ENCODE measurements around the gene FAM114A2.
"Not testable (repeated sequence)": the region's sequence is repeated elsewhere in the genome, so short reads cannot be mapped to it uniquely, and the experiment has no call there.

FAM114A2 gene

DNA sequence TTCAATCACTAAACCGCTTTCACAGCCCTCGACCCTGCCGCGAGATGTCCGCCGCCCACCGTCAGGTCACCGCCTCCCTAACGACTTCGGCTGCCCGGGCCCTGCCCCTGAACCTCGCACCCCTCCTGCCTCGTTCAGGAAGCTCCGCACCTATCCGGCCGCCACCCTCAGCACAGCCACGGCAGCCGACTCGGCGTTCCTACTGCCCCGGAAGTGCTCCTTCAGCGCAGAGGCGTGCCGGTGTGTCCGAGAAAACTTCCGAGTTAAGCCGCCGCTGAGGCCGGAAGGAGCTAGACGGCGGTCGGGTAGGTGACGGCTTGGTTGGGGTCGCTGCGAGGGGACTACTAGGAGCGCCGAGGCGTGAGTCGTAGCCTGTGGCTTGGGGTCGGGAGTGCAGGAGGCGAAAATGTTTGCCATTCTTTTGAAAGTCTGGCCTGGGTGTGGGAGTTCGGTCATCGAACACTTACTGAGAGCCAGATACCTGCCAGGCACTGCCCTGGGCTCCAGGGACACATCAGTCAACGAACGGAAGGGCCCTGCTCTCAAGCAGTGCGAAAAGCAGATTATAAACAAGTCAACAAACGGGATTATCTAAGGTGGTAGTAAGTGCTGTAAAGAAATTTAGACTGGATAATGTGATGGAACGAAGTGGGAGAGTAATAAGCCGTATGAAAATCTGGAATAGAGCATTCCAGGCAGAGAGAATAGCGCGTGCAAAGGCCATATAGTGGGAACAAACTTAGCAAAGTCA lies at the start of gene FAM114A2, which contains the start of gene MFAP3:
Gene FAM114A2 (minus strand): TSS at position 204 of the 751 bp plus-strand sequence. CDS start 3,957 bp downstream, outside the sequence.
Gene MFAP3 (plus strand): TSS at position 261 of the 751 bp plus-strand sequence. CDS start 10,756 bp downstream, outside the sequence.
- TF ChIP-seq GATA1 (IDR thresholded peaks at IDR 0.05; ENCODE audit: low read depth, low read length): no peak
- TF ChIP-seq POLR2A (IDR thresholded peaks at IDR 0.05; ENCODE audit: low read length): peak; percentile 95
- DNase-seq: peak; percentile 93

DNA sequence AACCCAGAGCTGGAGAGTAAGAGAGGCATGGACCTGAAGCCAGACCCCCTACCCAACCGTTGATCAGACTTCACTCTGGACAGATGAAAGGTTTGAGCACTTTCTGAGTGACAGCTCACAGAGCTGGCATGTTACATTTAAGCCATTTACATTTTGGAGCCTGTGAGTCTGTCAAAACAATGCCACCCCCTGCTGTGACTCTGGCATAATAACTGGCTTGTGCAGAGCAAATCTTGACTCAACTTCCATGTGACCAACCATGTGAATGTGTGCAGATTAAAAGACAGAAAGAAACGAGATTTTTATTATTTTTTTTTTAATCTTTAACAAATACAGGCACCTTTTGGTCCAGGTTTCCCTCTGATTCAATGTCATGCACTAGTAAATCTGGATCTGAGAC lies 48.5 kb upstream of the FAM114A2 start:
- DNase-seq: no peak
- TF ChIP-seq POLR2A (IDR thresholded peaks at IDR 0.05; ENCODE audit: low read length) (no peak), GATA1 (IDR thresholded peaks at IDR 0.05; ENCODE audit: low read depth, low read length) (no peak)

DNA sequence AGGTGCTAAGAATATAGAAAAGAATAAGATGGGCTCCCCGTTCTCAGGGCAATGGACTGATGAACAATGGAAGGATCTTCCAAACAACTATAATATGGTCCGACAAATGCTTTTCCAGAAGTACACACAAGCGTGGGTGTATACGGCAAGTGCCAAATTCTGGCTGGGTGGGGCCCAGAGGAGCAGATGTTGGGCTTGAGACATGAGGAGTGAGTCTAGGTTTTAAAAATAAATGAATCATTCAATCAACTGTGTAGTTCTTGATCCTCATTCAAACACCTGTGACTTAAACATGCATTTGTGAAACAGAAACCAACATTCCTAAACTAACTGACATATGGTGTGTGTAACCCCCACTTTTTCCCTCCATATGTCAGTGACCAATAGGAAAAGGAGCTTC lies 47.9 kb upstream of the FAM114A2 start:
- no peak for DNase-seq
- TF ChIP-seq POLR2A (IDR thresholded peaks at IDR 0.05; ENCODE audit: low read length) (no peak), GATA1 (IDR thresholded peaks at IDR 0.05; ENCODE audit: low read depth, low read length) (no peak)

DNA sequence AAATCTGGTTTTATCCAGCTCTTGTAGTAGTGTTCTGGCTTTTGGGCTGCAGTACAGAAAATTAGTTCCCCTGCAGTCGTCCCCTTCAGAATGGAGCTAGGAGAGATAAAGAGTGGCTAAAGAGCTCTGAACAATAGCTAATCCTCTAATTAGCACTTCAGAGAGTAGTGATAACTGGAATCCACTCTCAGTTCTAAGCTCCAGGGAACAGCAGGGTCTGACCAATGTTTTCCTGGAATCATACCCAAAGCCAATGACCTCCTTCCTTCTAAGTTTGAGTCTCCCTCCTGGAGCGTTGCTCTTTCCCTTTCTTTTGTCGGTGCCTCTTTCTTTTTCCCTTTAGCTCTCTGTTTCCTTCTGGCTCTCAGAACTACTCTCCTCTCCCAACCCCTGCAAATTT lies 47.4 kb upstream of the FAM114A2 start:
- DNase-seq: no peak
- no peak for TF ChIP-seq GATA1 (IDR thresholded peaks at IDR 0.05; ENCODE audit: low read depth, low read length)
- TF ChIP-seq POLR2A (IDR thresholded peaks at IDR 0.05; ENCODE audit: low read length): no peak

DNA sequence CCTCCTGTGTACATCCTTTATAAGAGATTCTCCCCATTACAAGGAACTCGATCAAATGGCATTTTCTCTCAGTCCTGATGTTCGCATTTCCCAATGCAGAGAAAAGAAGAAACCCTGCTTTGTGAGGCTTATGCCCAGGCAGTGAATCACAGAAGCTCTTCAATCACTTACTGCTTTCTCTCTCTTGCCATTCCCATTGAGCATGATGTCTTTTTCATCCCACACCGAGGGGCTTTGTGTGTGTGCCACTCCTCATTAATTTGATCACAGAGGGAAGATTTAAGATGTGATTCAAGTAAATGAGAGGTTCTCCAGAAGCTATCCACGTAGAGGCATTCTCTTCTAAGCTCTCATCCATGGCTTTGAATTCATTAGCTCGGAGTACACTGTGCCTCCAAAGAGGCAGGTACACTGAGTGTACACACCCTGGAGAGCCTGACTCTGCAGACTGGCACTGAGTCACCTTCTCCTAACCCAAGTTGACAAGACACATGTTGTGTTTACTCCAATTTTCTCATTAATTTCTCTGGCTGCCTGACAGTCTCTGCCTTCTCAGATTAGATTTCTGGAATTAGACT lies 45.4 kb upstream of the FAM114A2 start:
- TF ChIP-seq POLR2A (IDR thresholded peaks at IDR 0.05; ENCODE audit: low read length) (no peak), GATA1 (IDR thresholded peaks at IDR 0.05; ENCODE audit: low read depth, low read length) (no peak)
- no peak for DNase-seq

DNA sequence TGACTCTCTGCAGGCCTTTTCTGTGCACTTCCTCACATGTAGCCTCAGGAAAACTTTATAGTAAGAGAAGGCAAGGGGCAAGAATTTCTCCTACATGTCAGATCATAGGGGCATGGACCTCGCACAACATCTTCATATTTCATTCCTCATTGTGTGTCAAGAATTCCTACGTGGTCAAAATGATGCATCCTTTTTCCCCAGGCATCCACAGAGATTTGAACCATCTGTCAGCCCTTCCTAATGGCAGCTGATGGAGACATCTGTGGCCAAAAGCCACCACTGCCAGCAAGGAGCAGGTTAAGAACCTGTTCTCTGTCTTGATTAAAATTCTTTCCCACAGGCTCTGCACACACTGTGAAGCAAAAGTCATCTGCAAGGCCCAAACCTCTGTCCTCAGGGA lies 42.5 kb upstream of the FAM114A2 start:
- no peak for TF ChIP-seq POLR2A (IDR thresholded peaks at IDR 0.05; ENCODE audit: low read length)
- no peak for TF ChIP-seq GATA1 (IDR thresholded peaks at IDR 0.05; ENCODE audit: low read depth, low read length)
- no peak for DNase-seq

DNA sequence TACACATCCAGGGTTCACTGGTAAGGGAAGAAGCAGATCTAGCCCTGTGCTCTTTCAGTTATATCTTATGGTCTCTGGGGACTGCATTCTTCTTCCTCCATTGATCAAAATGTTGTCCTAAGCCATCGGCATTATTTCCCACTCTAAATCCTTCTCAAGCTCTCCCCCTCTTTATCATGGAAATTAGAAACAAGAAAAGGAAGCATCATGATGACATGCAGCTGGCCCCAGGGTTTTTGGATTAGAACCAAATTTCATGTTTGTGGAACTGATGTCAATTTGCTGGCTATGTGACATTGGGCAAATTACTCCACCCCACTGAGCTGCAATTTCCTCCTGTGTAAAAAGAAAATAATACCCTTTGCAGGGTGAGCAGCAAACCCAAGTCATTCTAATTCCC lies 39.6 kb upstream of the FAM114A2 start:
- TF ChIP-seq GATA1 (IDR thresholded peaks at IDR 0.05; ENCODE audit: low read depth, low read length) (no peak), POLR2A (IDR thresholded peaks at IDR 0.05; ENCODE audit: low read length) (no peak)
- no peak for DNase-seq

DNA sequence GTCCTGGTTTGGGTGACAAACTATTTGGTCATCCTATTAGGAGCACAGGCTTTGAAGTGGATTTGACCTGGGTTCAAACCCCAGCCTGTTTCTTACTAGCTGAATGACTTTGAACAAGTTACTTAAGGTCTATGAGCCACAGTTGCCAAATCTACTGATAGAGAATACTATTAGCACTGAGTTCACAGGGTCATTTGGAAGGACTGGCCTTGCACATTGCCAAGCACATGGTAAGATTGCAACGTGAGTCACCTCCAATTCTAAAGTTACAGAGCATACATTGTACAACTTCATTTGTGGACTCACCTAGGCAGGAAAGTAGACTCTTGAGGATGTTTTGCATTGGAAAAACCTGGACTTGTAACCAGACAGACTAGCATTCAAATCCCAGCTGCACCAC lies 39.0 kb upstream of the FAM114A2 start:
- DNase-seq: no peak
- TF ChIP-seq POLR2A (IDR thresholded peaks at IDR 0.05; ENCODE audit: low read length) (no peak), GATA1 (IDR thresholded peaks at IDR 0.05; ENCODE audit: low read depth, low read length) (no peak)

DNA sequence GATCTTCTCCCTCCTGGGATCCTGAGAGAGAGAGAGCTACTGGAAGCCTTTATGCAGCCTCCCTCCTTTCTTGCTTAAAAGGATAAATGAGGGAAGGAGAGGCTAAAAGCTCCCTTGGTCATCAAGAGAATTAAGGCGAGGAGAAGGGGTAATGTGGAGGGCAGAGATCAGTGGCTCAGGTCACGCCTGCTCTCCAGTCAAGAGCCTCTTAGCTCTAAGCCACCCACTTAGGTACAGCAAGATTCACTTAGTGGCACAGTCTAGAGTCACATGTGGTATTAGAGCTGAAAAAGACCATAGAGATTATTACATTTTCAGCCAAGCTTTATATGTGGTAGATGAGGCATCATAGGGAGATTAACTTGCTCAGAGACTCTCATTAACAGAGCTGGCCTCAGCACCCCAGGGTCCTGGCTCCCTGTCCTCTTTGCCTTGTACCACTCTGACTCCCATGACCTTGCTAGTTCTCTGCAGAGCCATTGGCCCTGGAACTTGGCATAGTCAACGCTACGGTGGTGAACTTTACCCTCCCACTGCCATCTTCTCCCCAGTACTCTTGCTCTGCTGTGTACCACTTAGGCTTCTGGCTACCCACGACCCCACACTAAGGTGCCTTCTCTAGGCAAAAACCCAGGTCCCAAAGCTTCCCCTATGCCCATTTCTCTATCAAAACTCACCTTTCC lies 37.7 kb upstream of the FAM114A2 start:
- no peak for DNase-seq

DNA sequence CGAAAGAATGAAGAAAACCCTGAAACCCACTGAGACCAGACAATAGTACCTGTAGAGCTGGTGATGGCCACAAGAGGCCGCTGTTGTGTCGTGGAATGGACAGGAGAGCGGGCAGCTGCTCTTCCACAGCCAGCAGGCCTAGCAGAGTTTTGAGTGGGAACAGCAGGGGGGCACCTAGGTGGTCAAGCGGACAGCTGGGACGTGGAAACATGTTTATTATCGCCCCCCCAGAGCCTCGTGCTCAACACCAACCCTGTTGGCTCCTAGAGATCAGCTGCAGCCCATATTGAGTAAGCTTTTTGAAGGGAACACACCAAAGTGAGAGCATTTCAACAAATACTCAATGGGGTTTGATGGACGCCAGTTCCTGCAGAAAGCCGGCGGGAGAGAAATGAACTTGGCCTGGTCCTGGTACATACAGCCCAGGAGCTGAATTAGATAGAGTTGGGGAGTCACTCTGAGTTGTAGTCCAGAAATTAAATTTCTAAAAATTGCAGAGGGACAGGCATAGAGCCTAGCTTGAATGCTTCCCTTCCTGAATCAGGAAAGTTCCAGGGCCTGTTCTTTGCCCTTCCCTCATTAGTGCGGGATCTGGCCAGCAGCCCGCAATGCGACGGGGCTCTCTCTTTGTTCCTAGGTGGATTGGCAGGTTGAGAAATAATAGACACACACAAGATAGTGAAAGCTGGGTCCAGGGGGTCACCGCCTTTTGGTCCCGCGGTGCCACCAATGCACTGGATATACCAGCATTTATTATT lies 33.9 kb upstream of the FAM114A2 start:
- TF ChIP-seq GATA1 (IDR thresholded peaks at IDR 0.05; ENCODE audit: low read depth, low read length): no peak
- no peak for TF ChIP-seq POLR2A (IDR thresholded peaks at IDR 0.05; ENCODE audit: low read length)
- DNase-seq: peak; percentile 77 to 89

More for the DNA sequence above, 37.7 kb upstream of the FAM114A2 start:
- TF ChIP-seq GATA1 (IDR thresholded peaks at IDR 0.05; ENCODE audit: low read depth, low read length) (no peak), POLR2A (IDR thresholded peaks at IDR 0.05; ENCODE audit: low read length) (no peak)

DNA sequence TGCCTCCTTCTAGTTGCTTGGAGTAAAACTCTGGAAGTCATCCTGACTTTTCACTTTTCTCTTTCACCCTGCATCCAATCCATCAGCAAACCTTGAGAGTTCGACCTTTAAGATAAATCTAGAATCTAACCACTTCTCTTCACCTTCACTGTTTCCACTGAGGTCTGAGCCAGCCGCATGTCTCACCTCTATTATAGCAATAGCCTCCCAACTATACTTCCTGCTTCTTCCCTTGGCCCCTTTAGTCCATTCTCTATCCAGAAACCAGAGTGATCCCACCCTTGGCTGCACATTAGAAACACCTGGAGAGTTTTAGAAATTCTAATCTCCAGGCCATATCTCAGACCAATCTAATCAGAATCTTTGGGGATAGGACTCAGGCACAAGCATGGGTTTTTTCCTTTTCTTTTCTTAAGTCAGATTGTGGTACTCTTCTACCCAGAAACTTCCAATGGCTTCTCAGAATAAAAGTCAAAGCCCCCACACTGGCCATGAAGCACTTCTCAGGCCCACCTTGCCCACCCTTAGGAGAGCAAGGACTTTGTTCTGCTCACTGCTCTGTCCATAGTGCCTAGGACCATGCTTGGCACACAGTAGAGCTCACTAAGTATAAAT lies 33.2 kb upstream of the FAM114A2 start:
- DNase-seq: no peak
- TF ChIP-seq POLR2A (IDR thresholded peaks at IDR 0.05; ENCODE audit: low read length) (no peak), GATA1 (IDR thresholded peaks at IDR 0.05; ENCODE audit: low read depth, low read length) (no peak)

DNA sequence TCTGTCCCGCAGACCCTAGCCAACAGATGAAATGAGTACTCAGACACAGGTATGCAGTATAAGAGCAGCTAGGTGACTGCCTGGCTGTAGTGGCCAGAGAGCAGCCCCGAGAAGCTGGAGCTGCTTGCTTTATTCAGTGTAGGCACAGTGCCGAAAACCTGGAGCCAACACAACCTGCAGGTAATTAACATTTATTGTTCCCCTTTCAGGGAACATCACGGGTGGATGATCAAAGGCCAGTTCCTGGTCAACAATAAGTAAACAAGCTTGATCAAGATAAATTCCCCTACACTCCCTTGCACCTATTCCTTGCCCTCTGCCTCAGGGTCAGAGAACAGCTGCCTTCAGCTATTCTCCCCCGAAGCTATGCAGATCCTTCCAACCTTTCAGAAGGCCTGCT lies 31.1 kb upstream of the FAM114A2 start:
- not testable (repeated sequence) for DNase-seq

DNA sequence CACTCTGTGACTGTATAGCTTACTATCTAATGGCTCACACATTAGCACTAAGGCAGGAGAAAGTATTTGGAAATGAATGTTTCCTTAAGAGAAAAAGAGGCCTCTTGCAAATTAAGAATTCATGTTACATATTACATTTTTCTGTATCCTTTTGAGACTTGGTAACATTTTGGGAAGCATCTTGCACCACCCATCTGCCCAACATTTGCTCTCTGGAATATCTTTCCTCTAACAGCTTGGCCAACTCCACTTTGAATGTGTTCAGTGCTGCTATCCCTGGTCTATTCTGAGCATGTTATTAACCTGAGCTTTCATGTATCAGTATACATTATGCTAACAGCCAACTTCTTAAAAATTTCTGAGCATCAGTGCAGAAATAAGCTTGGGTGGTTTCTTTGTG lies 27.3 kb upstream of the FAM114A2 start:
- TF ChIP-seq POLR2A (IDR thresholded peaks at IDR 0.05; ENCODE audit: low read length): no peak
- TF ChIP-seq GATA1 (IDR thresholded peaks at IDR 0.05; ENCODE audit: low read depth, low read length): no peak
- DNase-seq: no peak

Measured in erythroblast (primary cell).